ENCODE results near the gene ACP4. TPM values are rescaled to one million over a fixed set of nuclear protein-coding genes. Genes with fewer than 3 reads are reported as not detected.

Gene ACP4
- total and polyA plus RNA-seq, 2 of the 13 experiments (the other 11 are each of a cell fraction or from before 2014, with no cell fraction given): 0.08 TPM; not detected in 1

DNA sequence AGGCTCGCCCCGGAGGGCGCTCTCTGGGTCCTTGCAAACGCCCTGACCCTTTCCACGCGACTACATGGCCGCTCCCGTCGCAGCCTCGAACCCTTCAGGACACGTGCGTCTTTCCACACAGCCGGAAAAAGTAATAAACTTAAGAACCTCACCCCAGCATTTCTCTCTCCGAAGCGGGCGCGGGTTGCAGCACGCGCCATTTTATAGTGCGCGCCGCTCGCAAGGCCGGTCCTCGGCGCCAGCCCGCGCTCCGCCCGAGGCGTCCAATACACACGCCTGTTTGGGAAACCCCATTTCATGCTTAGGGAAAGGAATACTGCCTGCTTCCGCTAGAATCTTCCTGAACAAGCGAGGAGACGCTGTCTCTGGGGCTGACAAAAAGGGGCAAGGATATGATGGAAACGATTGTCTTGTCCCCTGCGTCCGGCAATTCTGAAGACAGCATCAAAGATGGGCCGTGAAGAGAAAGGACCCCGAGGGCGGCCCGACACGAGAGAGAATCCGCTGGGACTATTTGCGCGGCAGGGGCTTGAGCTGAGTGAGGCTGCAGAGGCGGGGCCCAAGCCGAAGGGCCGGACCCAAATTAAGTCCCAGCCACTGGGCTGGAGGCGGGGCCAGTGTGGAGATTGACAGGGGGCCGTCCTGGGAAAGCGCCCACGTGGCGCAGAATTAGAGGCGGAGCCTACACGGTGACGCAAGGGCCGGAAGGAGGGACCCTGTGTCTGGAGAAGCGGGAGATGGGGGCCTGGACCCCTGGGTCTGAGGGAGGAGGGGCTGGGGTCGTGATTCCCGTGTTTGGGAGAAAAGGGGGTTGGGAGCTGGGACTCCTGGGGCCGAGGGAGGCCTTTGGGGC, 14.4 kb downstream of the ACP4 start (continued):
- peak; percentile 63 for TF ChIP-seq IKZF4 (CRISPR knock-in tag; IDR thresholded peaks at IDR 0.05; ENCODE audit: borderline replicate concordance, low read depth, not compliant biosample characterization)
- 0 out of 2 replicates have a peak, but pooled peaks have one; percentile 42 for TF ChIP-seq NR1H2 (CRISPR knock-in tag; IDR thresholded peaks at IDR 0.05; ENCODE audit: borderline replicate concordance, low read depth)
- TF ChIP-seq GABPB1 (CRISPR knock-in tag; IDR thresholded peaks at IDR 0.05): peak; percentile 81
- TF ChIP-seq HNRNPLL (IDR thresholded peaks at IDR 0.05; ENCODE audit: low read depth, low read length, poor library complexity, severe bottlenecking): peak; percentile 67
- TF ChIP-seq RORA (CRISPR knock-in tag; IDR thresholded peaks at IDR 0.05): no peak
- TF ChIP-seq ZC3H13 (CRISPR knock-in tag; IDR thresholded peaks at IDR 0.05): peak; percentile 66; the same call in 1 of the 2 replicates
- TF ChIP-seq ZFP1 (CRISPR knock-in tag; IDR thresholded peaks at IDR 0.05): 0 out of 2 replicates have a peak, but pooled peaks have one; percentile 6
- peak; percentile 78 for TF ChIP-seq PHF20 (CRISPR knock-in tag; IDR thresholded peaks at IDR 0.05)
- TF ChIP-seq, protein P1, sequence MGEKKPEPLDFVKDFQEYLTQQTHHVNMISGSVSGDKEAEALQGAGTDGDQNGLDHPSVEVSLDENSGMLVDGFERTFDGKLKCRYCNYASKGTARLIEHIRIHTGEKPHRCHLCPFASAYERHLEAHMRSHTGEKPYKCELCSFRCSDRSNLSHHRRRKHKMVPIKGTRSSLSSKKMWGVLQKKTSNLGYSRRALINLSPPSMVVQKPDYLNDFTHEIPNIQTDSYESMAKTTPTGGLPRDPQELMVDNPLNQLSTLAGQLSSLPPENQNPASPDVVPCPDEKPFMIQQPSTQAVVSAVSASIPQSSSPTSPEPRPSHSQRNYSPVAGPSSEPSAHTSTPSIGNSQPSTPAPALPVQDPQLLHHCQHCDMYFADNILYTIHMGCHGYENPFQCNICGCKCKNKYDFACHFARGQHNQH (CRISPR knock-in tag; IDR thresholded peaks at IDR 0.05): 0 out of 2 replicates have a peak, but pooled peaks have one; percentile 19
- TF ChIP-seq RFX3 (CRISPR knock-in tag; IDR thresholded peaks at IDR 0.05): no peak
- peak; percentile 20 for TF ChIP-seq ZNF709 (CRISPR knock-in tag; IDR thresholded peaks at IDR 0.05)
- TF ChIP-seq GFI1 (CRISPR knock-in tag; IDR thresholded peaks at IDR 0.05; ENCODE audit: borderline replicate concordance): no peak
- TF ChIP-seq HMGA1 (CRISPR knock-in tag; conservative IDR thresholded peaks at IDR 0.05): no peak
- TF ChIP-seq, protein P2, sequence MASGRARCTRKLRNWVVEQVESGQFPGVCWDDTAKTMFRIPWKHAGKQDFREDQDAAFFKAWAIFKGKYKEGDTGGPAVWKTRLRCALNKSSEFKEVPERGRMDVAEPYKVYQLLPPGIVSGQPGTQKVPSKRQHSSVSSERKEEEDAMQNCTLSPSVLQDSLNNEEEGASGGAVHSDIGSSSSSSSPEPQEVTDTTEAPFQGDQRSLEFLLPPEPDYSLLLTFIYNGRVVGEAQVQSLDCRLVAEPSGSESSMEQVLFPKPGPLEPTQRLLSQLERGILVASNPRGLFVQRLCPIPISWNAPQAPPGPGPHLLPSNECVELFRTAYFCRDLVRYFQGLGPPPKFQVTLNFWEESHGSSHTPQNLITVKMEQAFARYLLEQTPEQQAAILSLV (CRISPR knock-in tag; IDR thresholded peaks at IDR 0.05; ENCODE audit: borderline replicate concordance): peak; percentile 89; the same call in 1 of the 2 replicates
- TF ChIP-seq IRX3 (CRISPR knock-in tag; IDR thresholded peaks at IDR 0.05; ENCODE audit: borderline replicate concordance, low read depth): 0 out of 2 replicates have a peak, but pooled peaks have one; percentile 8
- peak; percentile 79 for TF ChIP-seq ATF3 (CRISPR knock-in tag; IDR thresholded peaks at IDR 0.05)
- TF ChIP-seq ZNF724P (CRISPR knock-in tag; IDR thresholded peaks at IDR 0.05; ENCODE audit: borderline replicate concordance): 0 out of 2 replicates have a peak, but pooled peaks have one; percentile 36
- no peak for TF ChIP-seq FOSL1 (CRISPR knock-in tag; IDR thresholded peaks at IDR 0.05; ENCODE audit: borderline replicate concordance)
- TF ChIP-seq ZNF546 (CRISPR knock-in tag; conservative IDR thresholded peaks at IDR 0.05): 0 out of 2 replicates have a peak, but pooled peaks have one; percentile 34
- TF ChIP-seq ETV6 (CRISPR knock-in tag; conservative IDR thresholded peaks at IDR 0.05): peak; percentile 79
- TF ChIP-seq ZBTB7A (CRISPR knock-in tag; IDR thresholded peaks at IDR 0.05): peak; percentile 68; the same call in 1 of the 2 replicates
- TF ChIP-seq NFYC (CRISPR knock-in tag; IDR thresholded peaks at IDR 0.05): 0 out of 2 replicates have a peak, but pooled peaks have one; percentile 7
- 0 out of 2 replicates have a peak, but pooled peaks have one; percentile 37 for TF ChIP-seq HNF1B (CRISPR knock-in tag; IDR thresholded peaks at IDR 0.05)
- peak; percentile 66; the same call in 1 of the 2 replicates for TF ChIP-seq ZSCAN22 (CRISPR knock-in tag; IDR thresholded peaks at IDR 0.05)
- TF ChIP-seq ZSCAN29 (CRISPR knock-in tag; conservative IDR thresholded peaks at IDR 0.05): no peak
- peak; percentile 86 for TF ChIP-seq ASH2L (IDR thresholded peaks at IDR 0.05; ENCODE audit: insufficient read length, low read depth, low read length)

Data from HepG2 (cell line).